Measurements from ENCODE around the gene CD300LB.

Gene CD300LB

GRCh38 chr17:74532115-74532514 is 840 bp upstream of the CD300LB start:
- TF ChIP-seq, protein P1, sequence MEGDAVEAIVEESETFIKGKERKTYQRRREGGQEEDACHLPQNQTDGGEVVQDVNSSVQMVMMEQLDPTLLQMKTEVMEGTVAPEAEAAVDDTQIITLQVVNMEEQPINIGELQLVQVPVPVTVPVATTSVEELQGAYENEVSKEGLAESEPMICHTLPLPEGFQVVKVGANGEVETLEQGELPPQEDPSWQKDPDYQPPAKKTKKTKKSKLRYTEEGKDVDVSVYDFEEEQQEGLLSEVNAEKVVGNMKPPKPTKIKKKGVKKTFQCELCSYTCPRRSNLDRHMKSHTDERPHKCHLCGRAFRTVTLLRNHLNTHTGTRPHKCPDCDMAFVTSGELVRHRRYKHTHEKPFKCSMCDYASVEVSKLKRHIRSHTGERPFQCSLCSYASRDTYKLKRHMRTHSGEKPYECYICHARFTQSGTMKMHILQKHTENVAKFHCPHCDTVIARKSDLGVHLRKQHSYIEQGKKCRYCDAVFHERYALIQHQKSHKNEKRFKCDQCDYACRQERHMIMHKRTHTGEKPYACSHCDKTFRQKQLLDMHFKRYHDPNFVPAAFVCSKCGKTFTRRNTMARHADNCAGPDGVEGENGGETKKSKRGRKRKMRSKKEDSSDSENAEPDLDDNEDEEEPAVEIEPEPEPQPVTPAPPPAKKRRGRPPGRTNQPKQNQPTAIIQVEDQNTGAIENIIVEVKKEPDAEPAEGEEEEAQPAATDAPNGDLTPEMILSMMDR (IDR thresholded peaks at IDR 0.05), result no peak
- no peak for TF ChIP-seq ZFX (IDR thresholded peaks at IDR 0.05; ENCODE audit: borderline replicate concordance)
- no peak overlapping the region for H3K27ac ChIP-seq

GRCh38 chr17:74530831-74531150 is 484 bp downstream of the CD300LB start:
- TF ChIP-seq, protein P1 (IDR thresholded peaks at IDR 0.05), result no peak
- TF ChIP-seq ZFX (IDR thresholded peaks at IDR 0.05; ENCODE audit: borderline replicate concordance), result no peak
- H3K27ac ChIP-seq, result no peak overlapping the region

DNA sequence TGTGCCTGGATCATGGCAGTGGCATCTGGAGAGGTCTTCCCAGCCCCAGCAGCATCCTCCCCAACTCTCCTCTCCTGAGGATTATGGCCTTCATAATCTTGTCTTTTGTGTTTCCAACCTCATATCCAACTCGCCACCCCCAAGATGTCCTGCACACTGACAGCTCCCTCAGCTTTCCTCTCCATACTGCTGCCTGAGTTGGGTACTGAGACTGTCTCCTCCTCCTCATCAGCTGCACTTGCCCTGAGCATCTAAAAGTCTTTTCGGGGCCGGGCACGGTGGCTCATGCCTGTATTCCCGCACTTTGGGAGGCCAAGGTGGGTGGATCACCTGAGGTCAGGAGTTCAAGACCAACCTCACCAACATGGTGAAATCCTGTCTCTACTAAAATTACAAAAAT is 2.0 kb downstream of the CD300LB start:
- TF ChIP-seq, protein P1 (IDR thresholded peaks at IDR 0.05), result no peak
- TF ChIP-seq ZFX (IDR thresholded peaks at IDR 0.05; ENCODE audit: borderline replicate concordance), result no peak
- H3K27ac ChIP-seq, result no peak overlapping the region

GRCh38 chr17:74528491-74529199 is 2.6 kb downstream of the CD300LB start:
- H3K27ac ChIP-seq, result no peak overlapping the region
- TF ChIP-seq, protein P1 (IDR thresholded peaks at IDR 0.05), result no peak
- no peak for TF ChIP-seq ZFX (IDR thresholded peaks at IDR 0.05; ENCODE audit: borderline replicate concordance)

DNA sequence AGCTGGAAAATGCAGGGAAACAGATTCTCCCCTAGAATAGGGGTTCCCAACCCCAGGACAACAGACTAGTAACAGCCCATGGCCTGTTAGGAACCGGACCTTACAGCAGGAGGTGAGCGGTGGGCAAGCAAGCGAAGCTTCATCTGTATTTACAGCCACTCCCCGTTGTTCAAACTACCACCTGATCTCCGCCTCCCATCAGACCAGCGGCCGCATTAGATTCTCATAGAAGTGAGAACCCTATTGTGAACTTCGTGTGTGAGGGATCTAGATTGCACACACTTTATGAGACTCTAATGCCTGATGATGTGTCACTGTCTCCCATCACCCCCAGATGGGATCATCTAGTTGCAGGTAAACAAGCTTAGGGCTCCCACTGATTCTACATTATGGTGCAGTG is 3.5 kb downstream of the CD300LB start:
- TF ChIP-seq ZFX (IDR thresholded peaks at IDR 0.05; ENCODE audit: borderline replicate concordance), result no peak
- no peak overlapping the region for H3K27ac ChIP-seq

DNA sequence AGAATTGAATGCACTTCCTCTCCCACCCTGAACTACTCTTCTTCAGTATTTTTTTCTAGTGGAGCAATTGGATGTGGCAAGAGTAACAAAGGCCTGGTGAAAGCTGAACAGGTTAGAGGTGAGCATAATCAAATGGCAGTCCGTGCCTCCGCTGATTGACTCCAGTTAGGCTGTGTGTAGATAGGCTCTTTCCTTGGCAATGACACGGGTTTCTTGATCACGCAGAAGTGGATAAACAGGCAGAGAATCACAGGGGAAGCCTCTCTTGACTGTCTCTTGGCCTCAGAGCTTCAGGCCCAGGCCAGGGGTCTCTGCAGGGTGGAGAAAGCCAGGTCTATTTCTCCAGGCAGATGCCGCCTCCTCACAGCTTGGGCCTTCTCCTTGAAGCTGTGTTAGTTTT is 4.2 kb downstream of the CD300LB start:
- H3K27ac ChIP-seq, result no peak overlapping the region
- TF ChIP-seq, protein P1 (IDR thresholded peaks at IDR 0.05), result no peak
- TF ChIP-seq ZFX (IDR thresholded peaks at IDR 0.05; ENCODE audit: borderline replicate concordance), result no peak

DNA sequence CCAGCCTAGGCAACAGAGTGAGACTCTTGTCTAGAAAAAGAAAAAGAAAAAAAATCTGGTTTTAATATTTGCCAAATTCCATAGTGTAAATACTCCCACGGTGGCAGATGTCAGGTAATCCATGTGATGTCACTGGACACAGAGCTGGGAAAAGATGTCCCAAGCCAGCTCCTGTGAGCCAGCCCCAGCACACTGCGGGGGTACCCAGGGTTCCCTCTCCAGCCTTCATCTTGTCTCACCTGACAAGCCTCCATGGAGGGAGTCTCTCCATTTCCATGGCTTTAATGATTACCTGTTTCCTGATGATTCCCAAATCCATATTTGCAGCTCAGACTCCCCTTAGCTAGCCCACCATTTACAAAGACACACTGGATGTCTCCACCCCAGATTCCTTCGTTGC is 4.6 kb downstream of the CD300LB start:
- no peak for TF ChIP-seq ZFX (IDR thresholded peaks at IDR 0.05; ENCODE audit: borderline replicate concordance)
- TF ChIP-seq, protein P1 (IDR thresholded peaks at IDR 0.05), result no peak
- H3K27ac ChIP-seq, result no peak overlapping the region

DNA sequence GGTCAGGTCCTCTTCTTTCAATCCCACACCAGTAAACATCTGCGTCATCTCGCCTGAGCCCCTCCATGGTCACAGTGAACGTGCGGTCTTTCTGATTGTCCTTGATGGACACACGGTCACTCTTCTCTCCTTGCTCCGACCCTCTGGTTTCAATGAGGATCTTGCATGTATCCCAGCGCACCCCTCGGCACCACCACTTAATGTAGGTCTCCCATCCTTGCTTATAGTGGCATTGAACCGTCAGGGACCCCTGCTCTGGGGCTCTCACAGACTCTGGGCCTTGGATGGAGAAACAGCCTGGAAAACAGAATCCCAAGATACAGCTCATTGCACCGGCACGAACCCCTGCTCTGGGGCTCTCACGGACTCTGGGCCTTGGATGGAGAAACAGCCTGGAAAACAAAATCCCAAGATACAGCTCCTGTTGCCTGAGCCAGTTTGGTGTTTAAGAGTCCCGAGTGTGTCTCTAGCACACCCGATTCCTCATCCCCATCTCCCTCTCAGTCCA is 5.4 kb downstream of the CD300LB start:
- TF ChIP-seq, protein P1 (IDR thresholded peaks at IDR 0.05), result no peak
- no peak overlapping the region for H3K27ac ChIP-seq
